Measurements from ENCODE around the gene PDE1C. TPM values are rescaled to one million over a fixed set of nuclear protein-coding genes. Genes with fewer than 3 reads are reported as not detected.

The PDE1C gene
- total and polyA plus RNA-seq, 8 donors = 2.9 to 54.2 (median 5.9) TPM

GRCh38 chr7:31791881-31792280 lies 278.3 kb downstream of the PDE1C start:
- Histone ChIP-seq H3K4me1 (no peaks in the 10 kb centered on the region), H3K36me3 (no peaks in the 10 kb centered on the region), H3K27me3 (no peaks in the 10 kb centered on the region), H3K4me3 (no peak overlapping the region), H3K9me3 (no peaks in the 10 kb centered on the region), H3K27ac (no peak overlapping the region)
- DNase-seq = no peak
- intact Hi-C loops (cut with DNase I; ENCODE audit: low total_unique reads) = no loop called here
- TF ChIP-seq POLR2A (IDR thresholded peaks at IDR 0.05) = no peak
- no peak for TF ChIP-seq POLR2AphosphoS5 (IDR thresholded peaks at IDR 0.05)
- TF ChIP-seq CTCF (IDR thresholded peaks at IDR 0.05) = no peak
- TF ChIP-seq EP300 (IDR thresholded peaks at IDR 0.05) = no peak
- 59 to 78% (median 72%) methylated on average over 2 of the region's 2 CpGs for WGBS, 5 donors

GRCh38 chr7:31788883-31789680 lies 281.1 kb downstream of the PDE1C start:
- DNase-seq = no peak
- intact Hi-C loops (cut with DNase I; ENCODE audit: low total_unique reads) = no loop called here
- H3K36me3 ChIP-seq = no peaks in the 10 kb centered on the region
- H3K4me1 ChIP-seq = no peaks in the 10 kb centered on the region
- H3K4me3 ChIP-seq = no peak overlapping the region
- no peak overlapping the region for H3K27ac ChIP-seq
- 72 to 82% (median 74%) methylated on average over 3 of the region's 3 CpGs for WGBS, 5 donors
- H3K9me3 ChIP-seq = no peaks in the 10 kb centered on the region
- no peaks in the 10 kb centered on the region for H3K27me3 ChIP-seq
- TF ChIP-seq CTCF (IDR thresholded peaks at IDR 0.05) (no peak), EP300 (IDR thresholded peaks at IDR 0.05) (no peak), POLR2AphosphoS5 (IDR thresholded peaks at IDR 0.05) (no peak), POLR2A (IDR thresholded peaks at IDR 0.05) (no peak)

- DNase-seq = peak in 1 of 2 donors; percentile 15
- no peaks in the 10 kb centered on the region for H3K27me3 ChIP-seq
- TF ChIP-seq POLR2AphosphoS5 (IDR thresholded peaks at IDR 0.05) (no peak), EP300 (IDR thresholded peaks at IDR 0.05) (no peak), POLR2A (IDR thresholded peaks at IDR 0.05) (no peak), CTCF (IDR thresholded peaks at IDR 0.05) (no peak)
- H3K4me3 ChIP-seq = no peak overlapping the region
- H3K27ac ChIP-seq = no peak overlapping the region
- H3K36me3 ChIP-seq = no peaks in the 10 kb centered on the region
- H3K4me1 ChIP-seq = no peaks in the 10 kb centered on the region
- 72 to 84% (median 77%) methylated on average over 1 of the region's 1 CpG for WGBS, 5 donors
- no peaks in the 10 kb centered on the region for H3K9me3 ChIP-seq
- intact Hi-C loops (cut with DNase I; ENCODE audit: low total_unique reads) = no loop called here
Measured at GRCh38 chr7:31788445-31788844, 281.8 kb downstream of the PDE1C start.

GRCh38 chr7:31786326-31786725 lies 283.9 kb downstream of the PDE1C start:
- TF ChIP-seq CTCF (IDR thresholded peaks at IDR 0.05) (no peak), POLR2A (IDR thresholded peaks at IDR 0.05) (no peak), POLR2AphosphoS5 (IDR thresholded peaks at IDR 0.05) (no peak), EP300 (IDR thresholded peaks at IDR 0.05) (no peak)
- DNase-seq = no peak
- 79 to 85% (median 82%) methylated on average over 3 of the region's 3 CpGs for WGBS, 5 donors
- Histone ChIP-seq H3K4me3 (no peak overlapping the region), H3K36me3 (no peaks in the 10 kb centered on the region), H3K27me3 (no peaks in the 10 kb centered on the region), H3K27ac (no peak overlapping the region), H3K4me1 (no peaks in the 10 kb centered on the region), H3K9me3 (no peaks in the 10 kb centered on the region)
- intact Hi-C loops (cut with DNase I; ENCODE audit: low total_unique reads) = no loop called here

All from stomach (tissue), 9 donors.